NT2/D1 (cell line): ENCODE results near the gene AEBP1.

Experiments used
- YY1 ChIP-seq: IDR thresholded peaks from 2 replicates; pipeline ENCODE4 v1.6.1; 2011; ENCODE audit not compliant: insufficient read length, insufficient read depth
- ZNF274 ChIP-seq: IDR thresholded peaks from 2 replicates; pipeline ENCODE4 v1.6.1; 2011; ENCODE audit warnings: mild to moderate bottlenecking, low read depth, low read length

- TF ChIP-seq ZNF274 (no peak), YY1 (no peak)
Measured at GRCh38 chr7:44158096-44158872, 54.1 kb downstream of the AEBP1 start.
